HUES48 (cell line): Measurements from ENCODE around the gene CTCFL.

ENCODE experiments used
- H3K27ac ChIP-seq: one replicate; pipeline ENCODE4 v1.7.0; 2013; ENCODE audit warnings: low read depth, low read length, inconsistent platforms
- H3K27me3 ChIP-seq: 2 replicates; pipeline ENCODE4 v1.6.1; 2013; ENCODE audit warnings: mild to moderate bottlenecking, low read length; ENCODE audit not compliant: control insufficient read depth, insufficient read depth
- H3K36me3 ChIP-seq: 2 replicates; pipeline ENCODE4 v1.6.1; 2013; ENCODE audit warnings: low read length; ENCODE audit not compliant: control insufficient read depth, insufficient read depth
- H3K4me1 ChIP-seq: 2 replicates; pipeline ENCODE4 v1.6.1; 2013; ENCODE audit warnings: mild to moderate bottlenecking, low read length; ENCODE audit not compliant: control insufficient read depth, insufficient read depth
- H3K4me3 ChIP-seq: 2 replicates; pipeline ENCODE4 v1.5.1; 2013; ENCODE audit warnings: mild to moderate bottlenecking, low read depth, low read length
- H3K9ac ChIP-seq: 2 replicates; pipeline ENCODE4 v1.6.1; 2013; ENCODE audit warnings: mild to moderate bottlenecking, low read depth, low read length, moderate library complexity
- H3K9me3 ChIP-seq: 2 replicates; pipeline ENCODE4 v1.6.1; 2013; ENCODE audit warnings: low read length; ENCODE audit not compliant: control insufficient read depth, insufficient read depth

CTCFL gene

GRCh38 chr20:57524511-57525176 is at the start of gene CTCFL:
Gene CTCFL, minus strand, starts transcription at chr20:57525140. Its CDS starts 935 bp downstream, at chr20:57524205.
- no peaks in the 10 kb centered on the region for H3K9me3 ChIP-seq
- H3K9ac ChIP-seq: no peak within 1 kb of the TSS
- H3K36me3 ChIP-seq: no peaks in the 10 kb centered on the region
- H3K27me3 ChIP-seq: no peaks in the 10 kb centered on the region
- no peak within 1 kb of the TSS for H3K4me3 ChIP-seq
- H3K4me1 ChIP-seq: peaks cover 12% of the 10 kb centered on the region
- no peak within 1 kb of the TSS for H3K27ac ChIP-seq

- no peaks in the 10 kb centered on the region for H3K27me3 ChIP-seq
- H3K9me3 ChIP-seq: no peaks in the 10 kb centered on the region
- peaks cover 10% of the 10 kb centered on the region for H3K4me1 ChIP-seq
- no peak overlapping the region for H3K4me3 ChIP-seq
- no peak overlapping the region for H3K9ac ChIP-seq
- H3K27ac ChIP-seq: no peak overlapping the region
- H3K36me3 ChIP-seq: no peaks in the 10 kb centered on the region
Observed at GRCh38 chr20:57573894-57574293, 49.0 kb upstream of the CTCFL start.

- Histone ChIP-seq H3K4me3 (no peak overlapping the region), H3K4me1 (peaks cover 10% of the 10 kb centered on the region), H3K36me3 (no peaks in the 10 kb centered on the region), H3K9me3 (no peaks in the 10 kb centered on the region), H3K27me3 (no peaks in the 10 kb centered on the region), H3K9ac (no peak overlapping the region), H3K27ac (no peak overlapping the region)
Observed at GRCh38 chr20:57573242-57573641, 48.3 kb upstream of the CTCFL start.

GRCh38 chr20:57571782-57572416 is 47.0 kb upstream of the CTCFL start:
- Histone ChIP-seq H3K27me3 (no peaks in the 10 kb centered on the region), H3K4me3 (no peak overlapping the region), H3K4me1 (peaks cover 10% of the 10 kb centered on the region), H3K9ac (no peak overlapping the region), H3K27ac (no peak overlapping the region), H3K9me3 (no peaks in the 10 kb centered on the region), H3K36me3 (no peaks in the 10 kb centered on the region)

- Histone ChIP-seq H3K9ac (no peak overlapping the region), H3K4me1 (peaks cover 10% of the 10 kb centered on the region), H3K27ac (no peak overlapping the region), H3K9me3 (no peaks in the 10 kb centered on the region), H3K27me3 (no peaks in the 10 kb centered on the region), H3K4me3 (no peak overlapping the region), H3K36me3 (no peaks in the 10 kb centered on the region)
Observed at GRCh38 chr20:57570920-57571319, 46.0 kb upstream of the CTCFL start.

GRCh38 chr20:57570145-57570850 is 45.4 kb upstream of the CTCFL start:
- H3K36me3 ChIP-seq: no peaks in the 10 kb centered on the region
- no peaks in the 10 kb centered on the region for H3K27me3 ChIP-seq
- peaks cover 10% of the 10 kb centered on the region for H3K4me1 ChIP-seq
- no peaks in the 10 kb centered on the region for H3K9me3 ChIP-seq
- no peak overlapping the region for H3K9ac ChIP-seq
- H3K4me3 ChIP-seq: no peak overlapping the region
- no peak overlapping the region for H3K27ac ChIP-seq

- Histone ChIP-seq H3K9ac (no peak overlapping the region), H3K27me3 (no peaks in the 10 kb centered on the region), H3K27ac (no peak overlapping the region), H3K4me1 (peaks cover 10% of the 10 kb centered on the region), H3K4me3 (no peak overlapping the region), H3K36me3 (no peaks in the 10 kb centered on the region), H3K9me3 (no peaks in the 10 kb centered on the region)
Observed at GRCh38 chr20:57568960-57569359, 44.0 kb upstream of the CTCFL start.

GRCh38 chr20:57568088-57568896 is 43.4 kb upstream of the CTCFL start:
- Histone ChIP-seq H3K27ac (no peak overlapping the region), H3K4me3 (no peak overlapping the region), H3K27me3 (no peaks in the 10 kb centered on the region), H3K9ac (no peak overlapping the region), H3K4me1 (peaks cover 4% of the 10 kb centered on the region; the same call in 1 of the 2 replicates), H3K9me3 (no peaks in the 10 kb centered on the region), H3K36me3 (no peaks in the 10 kb centered on the region)

- Histone ChIP-seq H3K9ac (no peak overlapping the region), H3K27me3 (no peaks in the 10 kb centered on the region), H3K36me3 (no peaks in the 10 kb centered on the region), H3K4me1 (no peaks in the 10 kb centered on the region), H3K9me3 (no peaks in the 10 kb centered on the region), H3K4me3 (no peak overlapping the region), H3K27ac (no peak overlapping the region)
Observed at GRCh38 chr20:57567471-57568079, 42.6 kb upstream of the CTCFL start.

- H3K9ac ChIP-seq: no peak overlapping the region
- no peaks in the 10 kb centered on the region for H3K27me3 ChIP-seq
- no peak overlapping the region for H3K27ac ChIP-seq
- no peaks in the 10 kb centered on the region for H3K9me3 ChIP-seq
- H3K4me3 ChIP-seq: no peak overlapping the region
- H3K36me3 ChIP-seq: no peaks in the 10 kb centered on the region
- no peaks in the 10 kb centered on the region for H3K4me1 ChIP-seq
Observed at GRCh38 chr20:57566803-57567459, 42.0 kb upstream of the CTCFL start.
